ENCODE data around the gene AMPD1. TPM values are rescaled to one million over a fixed set of nuclear protein-coding genes. Genes with fewer than 3 reads are reported as not detected.

The AMPD1 gene
- total RNA-seq, 1 donor from 2014 or later, result not detected

- Histone ChIP-seq H3K27me3 (ENCODE audit: control insufficient read depth, insufficient read depth, low read length) (no peaks in the 10 kb centered on the region), H3K36me3 (ENCODE audit: control insufficient read depth, insufficient read depth, low read length) (peaks cover 6% of the 10 kb centered on the region), H3K4me3 (ENCODE audit: low read depth, low read length) (no peak overlapping the region)
- TF ChIP-seq CTCF (IDR thresholded peaks at IDR 0.05; ENCODE audit: insufficient read depth, low read length, poor library complexity, severe bottlenecking), result no peak
- no peak for DNase-seq (ENCODE audit: low read depth)
Observed at GRCh38 chr1:114729782-114730181, 34.4 kb upstream of the AMPD1 start.

- peaks cover 6% of the 10 kb centered on the region for H3K36me3 ChIP-seq (ENCODE audit: control insufficient read depth, insufficient read depth, low read length)
- no peak for TF ChIP-seq CTCF (IDR thresholded peaks at IDR 0.05; ENCODE audit: insufficient read depth, low read length, poor library complexity, severe bottlenecking)
- DNase-seq (ENCODE audit: low read depth), result no peak
- no peak overlapping the region for H3K4me3 ChIP-seq (ENCODE audit: low read depth, low read length)
- no peaks in the 10 kb centered on the region for H3K27me3 ChIP-seq (ENCODE audit: control insufficient read depth, insufficient read depth, low read length)
Observed at GRCh38 chr1:114728553-114728952, 33.2 kb upstream of the AMPD1 start.

GRCh38 chr1:114725230-114725629 is 29.9 kb upstream of the AMPD1 start:
- TF ChIP-seq CTCF (IDR thresholded peaks at IDR 0.05; ENCODE audit: insufficient read depth, low read length, poor library complexity, severe bottlenecking), result no peak
- Histone ChIP-seq H3K4me3 (ENCODE audit: low read depth, low read length) (no peak overlapping the region), H3K27me3 (ENCODE audit: control insufficient read depth, insufficient read depth, low read length) (no peaks in the 10 kb centered on the region), H3K36me3 (ENCODE audit: control insufficient read depth, insufficient read depth, low read length) (peaks cover 7% of the 10 kb centered on the region)
- no peak for DNase-seq (ENCODE audit: low read depth)

- peaks cover 7% of the 10 kb centered on the region for H3K36me3 ChIP-seq (ENCODE audit: control insufficient read depth, insufficient read depth, low read length)
- TF ChIP-seq CTCF (IDR thresholded peaks at IDR 0.05; ENCODE audit: insufficient read depth, low read length, poor library complexity, severe bottlenecking), result no peak
- no peak overlapping the region for H3K4me3 ChIP-seq (ENCODE audit: low read depth, low read length)
- no peak for DNase-seq (ENCODE audit: low read depth)
- no peaks in the 10 kb centered on the region for H3K27me3 ChIP-seq (ENCODE audit: control insufficient read depth, insufficient read depth, low read length)
Observed at GRCh38 chr1:114723915-114724314, 28.6 kb upstream of the AMPD1 start.

- DNase-seq (ENCODE audit: low read depth), result no peak
- no peak for TF ChIP-seq CTCF (IDR thresholded peaks at IDR 0.05; ENCODE audit: insufficient read depth, low read length, poor library complexity, severe bottlenecking)
- no peak overlapping the region for H3K4me3 ChIP-seq (ENCODE audit: low read depth, low read length)
- no peaks in the 10 kb centered on the region for H3K27me3 ChIP-seq (ENCODE audit: control insufficient read depth, insufficient read depth, low read length)
- peaks cover 7% of the 10 kb centered on the region for H3K36me3 ChIP-seq (ENCODE audit: control insufficient read depth, insufficient read depth, low read length)
Observed at GRCh38 chr1:114723457-114723856, 28.1 kb upstream of the AMPD1 start.

- no peak for TF ChIP-seq CTCF (IDR thresholded peaks at IDR 0.05; ENCODE audit: insufficient read depth, low read length, poor library complexity, severe bottlenecking)
- H3K27me3 ChIP-seq (ENCODE audit: control insufficient read depth, insufficient read depth, low read length), result no peaks in the 10 kb centered on the region
- no peak for DNase-seq (ENCODE audit: low read depth)
- no peak overlapping the region for H3K4me3 ChIP-seq (ENCODE audit: low read depth, low read length)
- H3K36me3 ChIP-seq (ENCODE audit: control insufficient read depth, insufficient read depth, low read length), result peaks cover 5% of the 10 kb centered on the region
Observed at GRCh38 chr1:114720492-114720891, 25.1 kb upstream of the AMPD1 start.

All from kidney epithelial cell (primary cell).